ENCODE measurements around the gene PCDHB7. TPM values are rescaled to one million over a fixed set of nuclear protein-coding genes. Genes with fewer than 3 reads are reported as not detected.

The PCDHB7 gene
- 1 to 10 TPM in 3 of 4 donors, under 1 TPM in 1; 0.49 to 1.5 (median 1.3) TPM for total RNA-seq

DNA sequence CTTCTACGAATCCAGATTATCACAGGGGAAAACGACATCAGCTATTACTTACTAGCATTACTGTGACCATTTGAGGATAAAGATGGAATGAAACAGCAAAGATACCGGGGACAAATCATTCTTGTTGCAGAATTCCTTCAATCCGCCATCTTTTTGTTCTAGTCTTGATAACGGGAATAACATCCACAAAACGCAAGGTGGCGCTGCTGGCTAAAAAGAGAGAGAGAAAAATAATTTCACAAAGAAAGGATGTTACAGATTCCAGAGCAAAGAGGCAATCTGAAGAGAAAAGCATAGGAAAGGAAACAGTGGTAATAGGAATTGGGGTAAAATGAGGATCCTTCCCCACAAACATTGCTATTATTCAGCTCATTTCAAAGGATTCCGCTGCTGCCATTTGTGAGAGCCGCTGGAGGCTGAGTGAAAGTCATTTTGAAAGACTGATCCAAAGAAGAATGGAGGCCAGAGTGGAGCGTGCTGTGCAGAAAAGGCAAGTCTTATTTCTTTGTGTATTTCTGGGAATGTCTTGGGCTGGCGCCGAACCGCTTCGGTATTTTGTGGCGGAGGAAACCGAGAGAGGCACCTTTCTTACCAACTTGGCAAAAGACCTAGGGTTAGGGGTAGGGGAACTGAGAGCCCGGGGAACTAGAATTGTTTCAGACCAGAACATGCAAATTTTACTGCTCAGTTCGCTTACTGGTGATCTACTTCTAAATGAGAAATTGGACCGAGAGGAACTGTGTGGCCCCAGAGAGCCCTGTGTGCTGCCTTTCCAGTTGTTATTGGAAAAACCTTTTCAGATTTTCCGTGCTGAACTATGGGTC lies at the start of gene PCDHB7:
TSS of gene PCDHB7 (plus strand) at position 264 of the 824 bp plus-strand sequence. CDS start at position 456, 192 bp downstream.
- TF ChIP-seq, protein P1, sequence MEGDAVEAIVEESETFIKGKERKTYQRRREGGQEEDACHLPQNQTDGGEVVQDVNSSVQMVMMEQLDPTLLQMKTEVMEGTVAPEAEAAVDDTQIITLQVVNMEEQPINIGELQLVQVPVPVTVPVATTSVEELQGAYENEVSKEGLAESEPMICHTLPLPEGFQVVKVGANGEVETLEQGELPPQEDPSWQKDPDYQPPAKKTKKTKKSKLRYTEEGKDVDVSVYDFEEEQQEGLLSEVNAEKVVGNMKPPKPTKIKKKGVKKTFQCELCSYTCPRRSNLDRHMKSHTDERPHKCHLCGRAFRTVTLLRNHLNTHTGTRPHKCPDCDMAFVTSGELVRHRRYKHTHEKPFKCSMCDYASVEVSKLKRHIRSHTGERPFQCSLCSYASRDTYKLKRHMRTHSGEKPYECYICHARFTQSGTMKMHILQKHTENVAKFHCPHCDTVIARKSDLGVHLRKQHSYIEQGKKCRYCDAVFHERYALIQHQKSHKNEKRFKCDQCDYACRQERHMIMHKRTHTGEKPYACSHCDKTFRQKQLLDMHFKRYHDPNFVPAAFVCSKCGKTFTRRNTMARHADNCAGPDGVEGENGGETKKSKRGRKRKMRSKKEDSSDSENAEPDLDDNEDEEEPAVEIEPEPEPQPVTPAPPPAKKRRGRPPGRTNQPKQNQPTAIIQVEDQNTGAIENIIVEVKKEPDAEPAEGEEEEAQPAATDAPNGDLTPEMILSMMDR (IDR thresholded peaks at IDR 0.05; ENCODE audit: low read depth), result no peak

DNA sequence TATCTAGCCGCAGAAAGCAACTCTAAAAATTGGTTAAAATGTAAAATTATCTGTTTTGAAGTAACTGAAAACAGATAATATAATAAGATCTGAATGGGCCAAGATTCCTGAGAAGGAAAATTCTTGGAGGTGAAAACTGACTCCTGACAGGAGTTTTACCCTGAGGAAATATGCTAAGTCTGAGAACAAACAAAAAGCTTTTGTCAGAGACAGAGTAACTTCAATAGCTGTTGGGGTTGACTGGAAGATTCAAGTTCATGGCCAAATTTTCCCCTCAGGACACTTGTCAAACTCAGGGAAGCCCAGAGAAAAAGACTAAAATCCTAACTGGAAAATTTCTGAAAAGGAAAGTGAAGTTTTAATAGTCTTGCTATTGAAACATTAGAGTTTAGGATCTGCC lies 45.1 kb upstream of the PCDHB7 start:
- TF ChIP-seq, protein P1 (IDR thresholded peaks at IDR 0.05; ENCODE audit: low read depth), result no peak

DNA sequence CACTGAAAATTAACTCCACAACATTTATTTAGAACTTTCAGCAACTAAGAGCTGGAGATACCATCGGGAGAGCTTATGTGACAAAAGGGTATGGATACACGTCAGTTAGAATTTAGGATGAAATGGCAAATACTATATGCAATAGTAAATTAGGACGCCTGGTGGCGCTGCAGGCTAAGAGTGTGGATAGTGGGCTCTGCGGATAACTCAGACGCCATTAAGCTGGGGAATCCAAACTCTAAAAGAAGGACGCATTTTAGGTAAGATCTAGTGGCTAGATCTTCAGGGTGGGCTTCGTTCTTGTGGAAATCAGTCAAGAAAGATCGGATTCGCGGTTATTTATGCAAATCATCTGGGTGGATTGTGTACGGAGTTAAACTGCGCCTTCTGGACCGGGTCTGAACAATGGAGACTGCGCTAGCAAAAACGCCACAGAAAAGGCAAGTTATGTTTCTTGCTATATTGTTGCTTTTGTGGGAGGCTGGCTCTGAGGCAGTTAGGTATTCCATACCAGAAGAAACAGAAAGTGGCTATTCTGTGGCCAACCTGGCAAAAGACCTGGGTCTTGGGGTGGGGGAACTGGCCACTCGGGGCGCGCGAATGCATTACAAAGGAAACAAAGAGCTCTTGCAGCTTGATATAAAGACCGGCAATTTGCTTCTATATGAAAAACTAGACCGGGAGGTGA lies 37.3 kb upstream of the PCDHB7 start, which contains the start of gene PCDHB5:
TSS of gene PCDHB5 (plus strand) at position 177 of the 688 bp plus-strand sequence. CDS start at position 406, 229 bp downstream.
- TF ChIP-seq, protein P1 (IDR thresholded peaks at IDR 0.05; ENCODE audit: low read depth), result no peak

- TF ChIP-seq, protein P1 (IDR thresholded peaks at IDR 0.05; ENCODE audit: low read depth), result no peak
These were observed 36.7 kb upstream of the PCDHB7 start for GRCh38 chr5:141135718-141136266.

DNA sequence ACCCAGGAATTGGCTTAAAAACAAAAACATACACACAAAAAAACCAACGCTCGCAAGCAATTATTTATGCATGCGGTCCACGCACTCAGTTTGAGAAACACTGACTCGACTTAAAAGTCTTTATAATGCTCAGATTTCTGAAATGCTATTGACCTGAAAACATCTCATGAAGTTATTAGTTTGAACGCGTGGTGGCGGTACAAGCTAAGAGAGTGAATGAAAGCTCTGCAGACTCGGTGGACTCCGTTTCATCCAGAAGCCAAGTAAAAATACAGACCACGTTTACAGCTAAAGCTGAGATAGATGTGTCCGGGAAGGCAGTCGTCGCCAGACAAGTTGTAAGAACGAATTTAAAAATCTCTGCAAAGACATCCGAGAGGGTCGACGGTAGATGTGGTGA lies 22.6 kb upstream of the PCDHB7 start, which contains the start of gene PCDHB6:
TSS of gene PCDHB6 (plus strand) at position 246 of the 400 bp plus-strand sequence. CDS start 201 bp downstream, outside the sequence.
- TF ChIP-seq, protein P1 (IDR thresholded peaks at IDR 0.05; ENCODE audit: low read depth), result no peak

DNA sequence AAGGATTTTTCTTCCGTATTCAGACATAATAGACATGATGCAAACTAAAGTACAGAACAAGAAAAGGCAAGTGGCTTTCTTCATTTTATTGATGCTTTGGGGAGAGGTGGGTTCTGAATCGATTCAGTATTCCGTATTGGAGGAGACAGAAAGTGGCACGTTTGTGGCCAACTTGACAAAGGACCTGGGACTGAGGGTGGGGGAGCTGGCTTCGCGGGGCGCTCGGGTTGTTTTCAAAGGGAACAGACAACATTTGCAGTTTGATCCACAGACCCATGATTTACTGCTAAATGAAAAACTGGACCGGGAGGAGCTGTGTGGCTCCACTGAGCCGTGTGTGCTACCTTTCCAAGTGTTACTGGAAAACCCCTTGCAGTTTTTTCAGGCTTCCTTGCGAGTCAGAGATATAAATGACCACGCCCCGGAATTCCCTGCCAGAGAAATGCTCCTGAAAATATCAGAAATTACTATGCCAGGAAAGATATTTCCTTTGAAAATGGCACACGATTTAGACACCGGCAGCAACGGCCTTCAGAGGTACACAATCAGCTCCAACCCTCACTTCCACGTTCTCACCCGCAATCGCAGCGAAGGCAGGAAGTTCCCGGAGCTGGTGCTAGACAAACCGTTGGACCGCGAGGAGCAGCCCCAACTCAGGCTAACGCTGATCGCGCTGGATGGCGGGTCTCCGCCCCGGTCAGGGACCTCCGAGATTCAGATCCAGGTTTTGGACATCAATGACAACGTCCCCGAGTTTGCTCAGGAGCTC lies 22.0 kb upstream of the PCDHB7 start:
- TF ChIP-seq, protein P1 (IDR thresholded peaks at IDR 0.05; ENCODE audit: low read depth), result no peak
